GM18907 (cell line): ENCODE results near the gene NANOS2.
A peak's percentile ranks its signal among the peaks of the same experiment; 100 is the strongest.
"Not testable (repeated sequence)": the region's sequence is repeated elsewhere in the genome, so short reads cannot be mapped to it uniquely, and the experiment has no call there.

Experiments used
- ATAC-seq: cut with Tn5 transposase; IDR thresholded peaks from one replicate; pipeline ENCODE4 v1.9.1; 2021; ENCODE audit warnings: mild to moderate bottlenecking, moderate library complexity; ENCODE audit not compliant: unreplicated experiment

Gene NANOS2

DNA sequence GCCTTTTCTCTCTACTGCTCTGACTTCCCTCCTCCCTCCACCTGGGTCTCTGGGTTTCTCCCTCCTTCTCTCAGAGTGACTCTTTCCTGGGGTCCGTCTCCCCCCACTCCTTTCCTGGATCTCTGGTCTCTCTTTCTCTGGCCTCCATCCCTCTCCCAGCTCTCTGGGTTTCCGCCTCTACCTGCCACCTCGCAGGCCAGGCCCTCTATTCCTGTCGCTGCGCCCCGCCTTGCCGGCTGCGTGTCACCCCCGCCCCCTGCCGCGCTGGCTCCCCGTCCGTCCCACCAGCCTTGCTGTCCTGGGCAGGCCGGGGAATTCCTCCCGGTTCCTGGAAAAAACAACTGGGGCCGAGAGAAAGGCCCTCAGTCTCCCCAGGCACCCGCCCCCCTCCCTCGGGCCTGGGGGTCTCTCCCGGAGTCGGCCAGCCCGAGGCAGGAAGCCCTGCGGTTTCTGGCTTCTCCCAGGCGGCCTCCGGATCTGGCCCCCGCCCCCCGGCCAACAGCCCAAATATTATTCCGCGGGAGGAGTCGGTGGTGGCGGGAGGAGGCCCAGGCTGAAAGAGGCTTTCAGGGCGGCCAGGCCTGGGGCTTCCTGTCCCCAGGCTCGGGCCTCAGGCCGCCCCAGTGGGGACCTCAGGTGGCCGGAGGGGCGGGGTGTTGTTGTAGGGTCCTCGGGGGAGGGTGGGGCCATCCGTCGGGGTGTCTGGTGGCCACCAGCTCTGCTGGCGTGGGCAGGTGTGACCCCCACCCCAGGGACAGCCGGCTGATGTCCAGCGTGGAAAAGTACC is 38.0 kb downstream of the NANOS2 start:
- ATAC-seq, result no peak

DNA sequence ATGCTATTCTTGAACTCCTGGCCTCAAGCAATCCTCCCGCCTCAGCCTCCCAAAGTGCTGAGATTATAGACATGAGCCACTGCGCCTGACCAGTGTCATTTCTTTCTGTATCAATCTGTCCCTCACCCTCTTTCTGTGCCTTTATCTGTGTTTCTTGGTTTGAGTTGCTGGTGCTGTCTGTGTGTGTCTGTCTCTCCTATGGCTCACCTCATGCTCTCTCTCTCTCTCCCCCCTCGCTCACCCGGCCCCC is 38.5 kb downstream of the NANOS2 start:
- no peak for ATAC-seq

DNA sequence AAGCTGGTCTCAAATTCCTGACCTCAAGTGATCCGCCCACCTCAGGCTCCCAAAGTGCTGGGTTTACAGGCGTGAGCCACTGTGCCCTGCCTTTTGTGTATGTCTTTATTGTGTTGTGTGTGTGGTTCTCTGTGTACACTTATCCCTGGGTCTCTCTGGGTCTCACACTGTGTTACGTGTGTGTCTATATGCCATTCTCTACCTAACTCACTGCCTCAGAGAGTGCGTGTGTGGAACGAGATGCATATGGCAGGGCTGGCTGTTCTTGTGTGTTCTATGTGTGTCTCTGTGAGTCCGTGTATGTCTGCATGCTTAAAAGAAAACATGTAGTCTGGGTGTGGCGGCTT is 40.0 kb downstream of the NANOS2 start:
- no peak for ATAC-seq

DNA sequence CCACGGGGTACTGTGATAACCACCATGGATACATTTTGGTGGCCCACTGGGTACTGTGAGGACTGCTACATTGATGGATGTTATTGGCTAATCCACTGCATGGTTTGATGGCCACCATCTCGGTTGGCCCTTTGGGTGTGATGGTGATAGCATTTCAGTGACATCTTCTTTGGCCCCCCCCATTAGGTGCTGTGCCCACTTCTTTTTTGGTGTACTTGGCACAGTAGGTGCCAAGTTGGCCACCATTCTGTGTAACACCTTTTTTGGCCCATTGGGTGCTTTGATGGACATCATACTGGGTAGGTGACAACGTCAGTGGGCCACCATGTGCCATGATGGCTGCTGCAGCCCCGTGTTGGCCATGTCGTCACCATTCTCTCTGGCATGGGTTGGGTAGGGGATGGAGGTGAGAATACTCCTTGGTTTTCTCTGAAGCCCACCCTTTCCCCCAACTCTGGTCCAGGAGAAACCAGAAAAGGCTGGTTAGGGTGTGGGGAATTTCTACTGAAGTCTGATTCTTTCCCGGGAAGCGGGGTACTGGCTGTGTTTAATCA is 41.3 kb downstream of the NANOS2 start:
- ATAC-seq, result no peak

DNA sequence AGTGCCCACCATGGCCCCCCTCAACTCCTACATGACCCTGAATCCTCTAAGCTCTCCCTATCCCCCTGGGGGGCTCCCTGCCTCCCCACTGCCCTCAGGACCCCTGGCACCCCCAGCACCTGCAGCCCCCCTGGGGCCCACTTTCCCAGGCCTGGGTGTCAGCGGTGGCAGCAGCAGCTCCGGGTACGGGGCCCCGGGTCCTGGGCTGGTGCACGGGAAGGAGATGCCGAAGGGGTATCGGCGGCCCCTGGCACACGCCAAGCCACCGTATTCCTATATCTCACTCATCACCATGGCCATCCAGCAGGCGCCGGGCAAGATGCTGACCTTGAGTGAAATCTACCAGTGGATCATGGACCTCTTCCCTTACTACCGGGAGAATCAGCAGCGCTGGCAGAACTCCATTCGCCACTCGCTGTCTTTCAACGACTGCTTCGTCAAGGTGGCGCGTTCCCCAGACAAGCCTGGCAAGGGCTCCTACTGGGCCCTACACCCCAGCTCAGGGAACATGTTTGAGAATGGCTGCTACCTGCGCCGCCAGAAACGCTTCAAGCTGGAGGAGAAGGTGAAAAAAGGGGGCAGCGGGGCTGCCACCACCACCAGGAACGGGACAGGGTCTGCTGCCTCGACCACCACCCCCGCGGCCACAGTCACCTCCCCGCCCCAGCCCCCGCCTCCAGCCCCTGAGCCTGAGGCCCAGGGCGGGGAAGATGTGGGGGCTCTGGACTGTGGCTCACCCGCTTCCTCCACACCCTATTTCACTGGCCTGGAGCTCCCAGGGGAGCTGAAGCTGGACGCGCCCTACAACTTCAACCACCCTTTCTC is 42.3 kb downstream of the NANOS2 start:
- ATAC-seq, result no peak

DNA sequence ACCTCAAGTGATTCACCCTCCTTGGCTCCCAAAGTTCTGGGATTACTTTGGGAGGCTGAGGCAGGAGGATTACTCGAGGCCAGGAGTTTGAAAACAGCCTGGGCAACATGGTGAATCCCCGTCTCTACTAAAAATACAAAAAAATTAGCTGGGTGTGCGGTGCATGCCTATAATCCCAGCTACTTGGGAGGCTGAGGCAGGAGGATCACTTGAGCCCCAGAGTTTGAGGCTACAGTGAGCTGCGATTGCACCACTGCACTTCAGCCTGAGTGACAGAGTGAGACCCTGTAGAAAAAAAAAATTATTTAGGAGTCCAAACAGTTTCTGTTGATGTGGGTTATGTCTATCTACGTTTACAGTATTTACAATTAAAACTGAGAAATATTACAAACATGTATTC is 43.8 kb downstream of the NANOS2 start:
- no peak for ATAC-seq

DNA sequence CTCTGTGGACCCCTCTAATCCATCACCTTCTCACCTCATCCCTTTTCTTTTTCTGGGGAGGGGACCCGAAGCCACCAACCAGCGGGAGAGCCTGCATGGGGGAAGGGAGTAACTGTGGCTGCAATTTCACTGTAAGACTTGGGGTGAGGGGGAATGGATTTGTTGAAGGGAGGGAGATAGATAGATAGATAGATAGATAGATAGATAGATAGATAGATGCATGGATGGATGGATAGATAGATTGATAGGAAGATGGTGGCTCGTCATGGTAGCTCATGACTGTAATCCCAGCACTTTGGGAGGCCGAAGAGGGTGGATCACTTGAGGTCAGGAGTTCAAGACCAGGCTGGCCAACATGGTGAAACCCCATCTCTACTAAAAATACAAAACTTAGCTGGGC is 47.3 kb downstream of the NANOS2 start:
- not testable (repeated sequence) for ATAC-seq

DNA sequence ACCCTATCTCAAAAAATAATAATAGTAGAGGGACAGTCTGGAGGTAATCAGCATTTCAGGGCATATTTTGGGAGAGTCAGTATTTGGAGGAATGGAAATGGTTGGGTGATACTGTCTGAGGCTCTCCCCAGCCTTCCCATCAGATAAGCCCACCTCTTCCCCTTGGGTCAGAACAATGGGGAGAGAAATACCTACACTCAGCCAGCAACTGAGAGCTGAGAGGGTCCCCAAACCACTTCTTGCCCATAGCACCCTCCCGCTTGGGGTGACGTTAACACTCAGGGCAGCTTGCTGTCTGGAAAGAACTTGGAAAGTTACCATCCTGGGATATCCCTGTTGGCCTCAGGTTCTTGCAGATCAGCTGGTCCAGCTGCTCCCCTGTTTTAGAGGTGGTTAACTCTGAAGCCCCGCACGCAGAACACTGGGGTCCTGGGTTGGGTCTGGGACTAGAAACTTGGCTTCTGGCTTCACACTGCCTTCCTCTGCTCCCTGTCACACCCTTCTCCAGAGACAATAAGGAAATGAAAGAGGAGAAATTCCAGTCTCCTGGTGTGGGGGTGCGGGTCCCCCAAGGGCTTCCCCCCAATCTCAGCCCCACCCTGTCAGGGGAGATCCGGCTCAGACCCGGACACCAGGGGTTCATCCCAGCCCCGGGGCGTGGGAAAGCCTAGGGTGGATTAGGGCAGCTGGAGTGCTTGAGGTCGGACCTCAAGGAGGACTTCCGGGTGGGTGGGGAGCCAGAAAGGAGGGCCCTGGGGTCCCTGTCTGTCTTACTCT is 48.0 kb downstream of the NANOS2 start:
- ATAC-seq, result no peak

DNA sequence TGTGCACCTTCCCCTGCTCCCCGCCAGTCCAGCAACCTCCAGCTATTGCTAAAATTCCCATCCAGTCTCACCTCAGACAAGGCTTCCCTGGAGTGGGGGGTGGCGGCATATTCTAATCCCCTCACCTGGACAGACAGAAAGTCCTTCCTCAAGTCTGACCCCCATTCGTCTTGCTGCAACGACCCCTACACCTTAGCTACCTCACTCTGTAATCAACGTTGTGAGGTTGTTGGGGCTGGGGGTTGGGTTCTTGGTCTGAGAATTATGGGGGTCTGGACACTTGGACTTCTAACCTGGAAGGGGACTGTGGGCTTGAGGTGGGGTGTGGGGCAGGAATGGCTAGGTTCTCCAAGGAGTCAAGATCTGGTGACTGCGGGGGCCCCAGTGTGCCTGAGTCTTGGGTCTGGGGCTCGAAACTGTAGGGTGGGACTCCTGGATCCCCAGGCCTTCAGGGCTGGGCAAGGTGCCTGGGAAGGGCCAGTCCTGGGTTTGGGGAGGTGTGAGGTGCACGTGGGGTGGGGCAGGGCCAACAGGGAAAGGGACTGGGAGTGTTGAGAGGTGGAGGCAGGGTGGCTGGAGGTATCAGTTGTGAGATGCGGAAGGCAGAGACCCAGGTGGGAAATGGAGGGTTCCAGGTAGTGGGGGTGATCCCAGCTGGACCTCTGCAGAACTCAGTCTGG is 49.2 kb downstream of the NANOS2 start:
- no peak for ATAC-seq

DNA sequence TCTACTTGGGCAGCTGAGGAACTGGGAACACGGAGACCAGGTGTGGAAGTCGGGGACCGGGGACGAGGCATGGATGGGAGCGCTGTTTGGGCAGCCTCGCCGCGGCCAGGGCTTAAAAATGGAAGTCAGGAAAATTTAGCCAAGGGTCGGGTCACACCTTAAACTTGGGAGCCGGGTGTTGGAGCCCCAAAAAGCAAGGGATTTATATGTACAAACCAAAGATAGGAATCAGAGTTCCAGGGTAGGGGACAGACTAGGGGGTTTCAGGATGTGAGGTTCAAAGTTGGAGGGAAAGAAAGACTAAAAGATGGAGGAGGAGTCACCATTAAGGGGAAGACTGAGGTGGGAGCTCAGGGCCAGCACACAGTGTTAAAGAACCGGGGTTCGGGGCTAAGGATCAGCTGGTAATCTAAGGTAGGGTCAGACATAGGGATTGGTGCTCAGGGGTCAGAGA is 49.9 kb downstream of the NANOS2 start:
- ATAC-seq, result no peak

DNA sequence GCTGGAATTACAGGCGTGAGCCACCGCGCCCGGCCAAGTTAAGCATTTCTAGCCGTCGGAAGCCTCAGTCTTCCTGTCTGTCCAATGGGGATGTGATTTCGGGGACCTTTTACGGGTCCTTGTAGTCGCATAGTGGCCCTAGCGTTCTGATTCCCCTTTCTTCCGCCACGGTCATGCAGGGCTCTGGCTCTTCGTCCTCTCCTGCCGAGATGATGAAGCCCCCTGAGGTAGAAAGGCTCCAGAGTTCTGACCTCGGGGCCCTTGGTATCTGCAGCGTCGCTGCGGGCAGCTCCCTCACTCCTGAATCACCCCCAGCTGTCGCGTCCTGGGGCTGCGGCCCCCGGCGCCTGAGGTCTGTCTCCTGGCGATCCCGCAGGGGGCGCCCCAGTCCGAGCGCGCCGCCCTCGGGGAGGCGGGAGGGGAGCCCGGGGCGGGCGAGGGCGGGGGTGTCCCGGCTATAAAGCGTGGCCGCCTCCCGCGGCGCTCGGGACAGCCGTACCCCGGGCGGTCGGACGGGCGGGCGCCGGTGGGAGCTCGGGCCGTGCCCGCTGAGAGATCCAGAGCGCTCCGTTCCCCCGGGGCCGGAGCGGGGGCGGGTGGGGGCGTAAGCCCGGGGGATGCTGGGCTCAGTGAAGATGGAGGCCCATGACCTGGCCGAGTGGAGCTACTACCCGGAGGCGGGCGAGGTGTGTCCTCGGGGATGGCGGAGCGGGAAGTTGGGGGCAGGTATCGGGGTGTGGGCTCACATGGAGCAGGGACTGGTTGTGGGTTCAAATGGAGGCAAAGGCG is 50.5 kb downstream of the NANOS2 start, which contains the start of gene FOXA3:
Gene FOXA3, plus strand, starts transcription at position 487 of the 789 bp plus-strand sequence. Its CDS starts 131 bp downstream, at position 618.
- peak; percentile 38 for ATAC-seq

DNA sequence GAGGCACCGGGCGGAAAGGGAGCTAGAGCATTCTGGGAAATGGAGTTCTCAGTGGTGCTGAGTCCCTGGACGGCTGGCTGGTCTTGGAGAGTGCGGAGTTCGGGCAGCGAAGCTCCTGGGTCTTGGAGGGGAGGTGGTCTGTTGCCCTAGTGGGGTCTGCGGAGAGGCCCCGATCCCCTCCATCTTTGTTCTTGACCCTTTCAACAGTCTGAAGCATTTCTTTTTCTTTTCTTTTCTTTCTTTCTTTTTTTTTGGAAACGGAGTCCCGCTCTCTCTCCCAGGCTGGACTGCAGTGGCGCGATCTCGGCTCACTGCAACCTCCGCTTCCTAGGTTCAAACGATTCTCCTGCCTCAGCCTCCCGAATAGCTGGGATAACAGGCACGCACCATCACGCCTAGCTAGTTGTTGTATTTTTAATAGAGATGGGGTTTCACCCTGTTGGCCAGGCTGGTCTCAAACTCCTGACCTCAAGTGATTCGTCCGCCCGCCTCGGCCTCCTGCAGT is 51.2 kb downstream of the NANOS2 start:
- ATAC-seq, result no peak
